Common myeloid progenitor, CD34-positive (primary cell): Measurements from ENCODE around the gene TRIO.

ENCODE experiments used
- CTCF ChIA-PET: fragments of 350-600 bp; sonication (Branson Sonifier 250); formaldehyde crosslinking; loops from one replicate; lab custom pipeline; 2021; ENCODE audit warnings: antibody characterized with exemption; lab: Charles Lee
- POLR2A ChIA-PET: fragments of 350-600 bp; sonication (Branson Sonifier 250); formaldehyde crosslinking; loops from one replicate; lab custom pipeline; 2021; ENCODE audit warnings: antibody characterized with exemption; lab: Charles Lee
- DNase-seq, 3 donors: peaks; one replicate each; pipeline versions ENCODE4 v3.0.0 to v3.0.0-alpha.2; 2013
- H3K27ac ChIP-seq, 2 experiments: 1 replicate in 1 of 2; 2 replicates in 1 of 2; pipeline ENCODE4 v1.7.0; 2013; ENCODE audit warnings: inconsistent platforms in 2 of 2, low read length in 2 of 2, mild to moderate bottlenecking in 2 of 2, low read depth in 1 of 2, moderate library complexity in 1 of 2; ENCODE audit not compliant: severe bottlenecking in 2 of 2, insufficient read depth in 1 of 2, poor library complexity in 1 of 2
- H3K27me3 ChIP-seq, 5 experiments: replicated peaks in 2 of 5; 1 replicate in 3 of 5; 2 replicates in 2 of 5; pipeline versions ENCODE4 v1.6.1 to v1.7.0; 2013; ENCODE audit warnings: low read length in 4 of 5, mild to moderate bottlenecking in 2 of 5, moderate library complexity in 2 of 5, inconsistent platforms in 1 of 5; ENCODE audit not compliant: insufficient read depth in 5 of 5, control insufficient read depth in 4 of 5
- H3K36me3 ChIP-seq, 4 experiments: 1 replicate in 2 of 4; 2 replicates in 2 of 4; pipeline versions ENCODE4 v1.6.1 to v1.7.0; 2013; ENCODE audit warnings: low read length in 3 of 4, control low read depth in 1 of 4, mild to moderate bottlenecking in 1 of 4; ENCODE audit not compliant: control insufficient read depth in 4 of 4, insufficient read depth in 4 of 4
- H3K4me1 ChIP-seq, 4 experiments: 1 replicate in 3 of 4; 2 replicates in 1 of 4; pipeline versions ENCODE4 v1.6.1 to v1.7.1; 2013; ENCODE audit warnings: low read length in 3 of 4, mild to moderate bottlenecking in 3 of 4, control low read depth in 1 of 4, inconsistent platforms in 1 of 4, moderate library complexity in 1 of 4; ENCODE audit not compliant: control insufficient read depth in 4 of 4, insufficient read depth in 4 of 4; ENCODE audit errors: control extremely low read depth in 1 of 4
- H3K4me3 ChIP-seq, 7 experiments: 1 replicate in 4 of 7; 2 replicates in 3 of 7; pipeline versions ENCODE4 v1.5.1 to v1.7.0; 2013; ENCODE audit warnings: mild to moderate bottlenecking in 7 of 7, low read length in 6 of 7, moderate library complexity in 6 of 7, inconsistent platforms in 2 of 7, low read depth in 2 of 7, control low read depth in 1 of 7; ENCODE audit not compliant: insufficient read depth in 4 of 7, control insufficient read depth in 1 of 7; ENCODE audit errors: extremely low read depth in 1 of 7
- H3K9me3 ChIP-seq, 5 experiments: 1 replicate in 4 of 5; 2 replicates in 1 of 5; pipeline versions ENCODE4 v1.6.1 to v1.7.1; 2013; ENCODE audit warnings: low read length in 4 of 5, mild to moderate bottlenecking in 2 of 5, inconsistent platforms in 1 of 5, low read depth in 1 of 5, moderate library complexity in 1 of 5; ENCODE audit not compliant: control insufficient read depth in 4 of 5, insufficient read depth in 2 of 5; ENCODE audit errors: control extremely low read depth in 1 of 5
- WGBS: methylation state at CpG from one replicate; pipeline ENCODE4 v1.1.5; 2013; ENCODE audit not compliant: insufficient coverage; 5-methylcytosine and 5-hydroxymethylcytosine counted together

TRIO gene

GRCh38 chr5:14276380-14276779 lies 133.2 kb downstream of the TRIO start:
- Histone ChIP-seq H3K4me1 (peaks cover 0 to 5% (median 0%) of the 10 kb centered on the region in 4 experiments), H3K4me3 (no peak overlapping the region), H3K27ac (no peak overlapping the region), H3K27me3 (no peaks in the 10 kb centered on the region), H3K36me3 (peaks cover 3 to 22% (median 5%) of the 10 kb centered on the region in 4 experiments), H3K9me3 (no peaks in the 10 kb centered on the region)
- 100% methylated on average over 7 of the region's 9 CpGs for WGBS
- ChIA-PET POLR2A (no interaction called here), CTCF (interaction anchor here (0.7 to 1.6 kb wide), 4 partner anchors 10 to 167 kb away, joined by 3 to 12 read pairs (median 3); no protein-coding TSS in a partner anchor)
- DNase-seq, result no peak

GRCh38 chr5:14277385-14278320 lies 134.5 kb downstream of the TRIO start:
- Histone ChIP-seq H3K27ac (no peak overlapping the region), H3K27me3 (no peaks in the 10 kb centered on the region), H3K4me1 (peaks cover 0 to 5% (median 0%) of the 10 kb centered on the region in 4 experiments), H3K36me3 (peaks cover 6 to 24% (median 7%) of the 10 kb centered on the region in 4 experiments), H3K4me3 (no peak overlapping the region), H3K9me3 (no peaks in the 10 kb centered on the region)
- ChIA-PET POLR2A (no interaction called here), CTCF (interaction anchor here (0.7 to 1.6 kb wide), 5 partner anchors 43 to 294 kb away, joined by 3 to 12 read pairs (median 3); no protein-coding TSS in a partner anchor)
- DNase-seq, result peak in 1 of 3 donors; percentile 35
- 95% methylated on average over 4 of the region's 9 CpGs for WGBS

DNA sequence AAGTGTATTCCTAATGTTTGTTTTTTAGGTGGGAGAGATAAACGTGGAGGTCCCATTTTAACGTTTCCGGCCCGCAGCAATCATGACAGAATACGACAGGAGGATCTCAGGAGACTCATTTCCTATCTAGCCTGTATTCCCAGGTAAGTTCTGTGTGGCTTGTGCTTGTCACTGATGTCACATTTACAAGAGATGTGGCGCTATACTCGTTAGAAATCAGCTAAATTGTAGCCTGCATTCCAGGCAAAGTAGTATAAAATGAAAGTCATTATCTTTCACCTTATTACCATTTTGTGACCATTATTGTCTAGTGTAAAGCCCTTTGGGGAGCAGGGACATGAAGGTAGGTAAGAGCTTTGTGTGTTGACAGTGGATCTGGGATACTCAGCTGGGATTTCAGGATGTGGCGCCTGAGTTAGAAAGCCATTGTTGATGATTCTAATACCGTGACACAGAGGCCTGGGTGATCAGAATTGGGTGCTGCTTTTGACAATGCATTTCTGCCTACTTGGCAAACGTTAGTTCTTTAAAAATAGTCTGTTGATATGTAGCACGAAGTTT lies 137.2 kb downstream of the TRIO start:
- H3K4me1 ChIP-seq, result peaks cover 0 to 5% (median 0%) of the 10 kb centered on the region in 4 experiments
- H3K27ac ChIP-seq, result no peak overlapping the region
- H3K36me3 ChIP-seq, result peaks cover 6 to 24% (median 9%) of the 10 kb centered on the region in 4 experiments
- POLR2A ChIA-PET, result no interaction called here
- H3K27me3 ChIP-seq, result no peaks in the 10 kb centered on the region
- 97% methylated on average over 3 of the region's 11 CpGs for WGBS
- no peak for DNase-seq
- H3K4me3 ChIP-seq, result no peak overlapping the region
- H3K9me3 ChIP-seq, result no peaks in the 10 kb centered on the region
- CTCF ChIA-PET, result interaction anchor here (0.7 to 3.1 kb wide), 7 partner anchors 10 to 293 kb away, joined by 3 to 16 read pairs (median 4); no protein-coding TSS in a partner anchor

DNA sequence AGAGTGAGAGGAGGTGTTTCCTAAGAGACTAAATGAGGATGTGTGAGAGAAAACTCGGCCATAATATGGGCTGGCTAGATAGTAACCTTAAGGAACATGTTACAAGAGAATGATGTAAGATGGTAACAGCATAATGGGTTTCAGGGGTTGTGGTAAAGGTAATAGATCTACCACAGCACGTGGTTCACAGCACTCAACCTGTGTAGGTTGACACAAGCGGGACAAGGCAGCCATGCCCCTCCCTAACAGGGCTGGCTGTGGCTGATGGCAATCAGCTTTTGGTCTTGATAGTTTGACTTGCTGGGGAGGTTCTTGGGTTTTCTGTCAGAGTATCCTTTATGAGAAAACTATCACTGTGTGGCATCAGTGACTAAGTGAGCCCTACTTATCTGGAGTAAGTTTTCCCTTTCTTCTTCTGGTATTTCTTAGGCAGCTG lies 138.6 kb downstream of the TRIO start:
- no peak for DNase-seq
- POLR2A ChIA-PET, result interaction anchor here (0.6 kb wide), 1 partner anchor 174 kb away, joined by 3 read pairs; no protein-coding TSS in a partner anchor
- Histone ChIP-seq H3K36me3 (peaks cover 6 to 34% (median 11%) of the 10 kb centered on the region in 4 experiments), H3K4me3 (no peak overlapping the region), H3K27me3 (no peaks in the 10 kb centered on the region), H3K9me3 (no peaks in the 10 kb centered on the region), H3K4me1 (peaks cover 0 to 2% (median 0%) of the 10 kb centered on the region in 4 experiments), H3K27ac (no peak overlapping the region)
- CTCF ChIA-PET, result no interaction called here
- 94% methylated on average over 2 of the region's 3 CpGs for WGBS

GRCh38 chr5:14283139-14283538 lies 140.0 kb downstream of the TRIO start:
- H3K36me3 ChIP-seq, result peaks cover 5 to 41% (median 16%) of the 10 kb centered on the region in 4 experiments
- DNase-seq, result no peak
- ChIA-PET POLR2A (no interaction called here), CTCF (interaction anchor here (0.8 kb wide), 1 partner anchor 13 kb away, joined by 3 read pairs; no protein-coding TSS in a partner anchor)
- no peaks in the 10 kb centered on the region for H3K9me3 ChIP-seq
- no peak overlapping the region for H3K4me3 ChIP-seq
- H3K27me3 ChIP-seq, result no peaks in the 10 kb centered on the region
- H3K27ac ChIP-seq, result no peak overlapping the region
- WGBS, result 95% methylated on average over 2 of the region's 4 CpGs
- H3K4me1 ChIP-seq, result no peaks in the 10 kb centered on the region

- DNase-seq, result no peak
- Histone ChIP-seq H3K9me3 (no peaks in the 10 kb centered on the region), H3K4me1 (no peaks in the 10 kb centered on the region), H3K27ac (no peak overlapping the region), H3K4me3 (no peak overlapping the region), H3K27me3 (no peaks in the 10 kb centered on the region), H3K36me3 (peaks cover 4 to 46% (median 20%) of the 10 kb centered on the region in 4 experiments)
- WGBS, result 97% methylated on average over 7 of the region's 12 CpGs
- ChIA-PET CTCF (no interaction called here), POLR2A (no interaction called here)
Measured at GRCh38 chr5:14284392-14285148, 141.4 kb downstream of the TRIO start.
